Pulmonary artery endothelial cell (primary cell): ENCODE data around the gene DRGX. TPM values are rescaled to one million over a fixed set of nuclear protein-coding genes. Genes with fewer than 3 reads are reported as not detected.

Source experiments
- DNase-seq: peaks from one replicate; pipeline ENCODE4 v3.0.0-alpha.2; 2011; ENCODE audit warnings: low read depth, low spot score
- total RNA-seq: library from RNA; depleted of rRNA; stranded (reverse); fragments of >200 nt; gene quantifications from 2 replicates; pipeline ENCODE4 v1.2.3, GENCODE V29; 2014

Gene DRGX
- total RNA-seq, 1 donor from 2014 or later, result not detected

- DNase-seq, result no peak
These were observed 33.2 kb downstream of the DRGX start for GRCh38 chr10:49362596-49363260.

- DNase-seq, result no peak
These were observed 33.9 kb downstream of the DRGX start for GRCh38 chr10:49361735-49362568.

DNA sequence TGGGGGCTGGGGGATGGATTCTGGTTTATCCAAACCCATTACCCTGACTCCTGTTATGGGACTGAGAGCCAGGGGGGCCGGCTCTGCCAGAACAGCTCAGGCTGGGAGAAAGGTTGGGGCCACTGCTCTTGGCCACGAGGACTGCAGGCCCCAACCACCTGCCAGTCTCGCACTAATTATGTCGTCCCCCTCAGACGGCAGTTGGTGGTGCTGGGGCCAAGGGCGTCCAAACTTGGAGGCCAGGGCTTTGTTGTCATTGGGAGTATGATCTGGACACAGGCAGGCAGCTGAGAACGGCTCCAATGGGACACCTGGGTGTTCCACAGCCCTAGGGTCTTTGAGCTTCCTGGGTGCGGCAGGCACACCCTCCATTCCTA is 34.7 kb downstream of the DRGX start:
- no peak for DNase-seq

- DNase-seq, result no peak
These were observed 35.4 kb downstream of the DRGX start for GRCh38 chr10:49360271-49361177.

GRCh38 chr10:49359349-49360270 is 36.3 kb downstream of the DRGX start:
- no peak for DNase-seq

DNA sequence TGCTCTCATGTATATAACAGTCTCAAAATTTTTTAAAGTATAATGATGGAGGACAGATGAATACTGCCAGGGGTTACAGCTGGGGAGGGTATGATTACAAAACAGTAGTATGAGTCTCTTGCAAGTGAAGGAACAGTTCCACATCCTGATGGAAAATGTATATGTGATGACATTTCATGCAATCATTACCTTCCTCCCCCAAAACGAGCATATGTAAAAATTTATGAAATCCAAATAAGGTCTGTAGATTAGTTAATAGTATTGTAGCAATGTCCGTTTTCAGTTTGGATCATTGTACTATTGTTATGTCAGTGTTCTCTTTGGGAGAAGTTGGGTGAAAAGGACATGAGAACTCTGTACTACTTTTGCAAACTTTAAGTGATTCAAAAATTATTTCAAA is 38.0 kb downstream of the DRGX start:
- DNase-seq, result no peak

GRCh38 chr10:49356944-49357343 is 38.9 kb downstream of the DRGX start:
- no peak for DNase-seq

DNA sequence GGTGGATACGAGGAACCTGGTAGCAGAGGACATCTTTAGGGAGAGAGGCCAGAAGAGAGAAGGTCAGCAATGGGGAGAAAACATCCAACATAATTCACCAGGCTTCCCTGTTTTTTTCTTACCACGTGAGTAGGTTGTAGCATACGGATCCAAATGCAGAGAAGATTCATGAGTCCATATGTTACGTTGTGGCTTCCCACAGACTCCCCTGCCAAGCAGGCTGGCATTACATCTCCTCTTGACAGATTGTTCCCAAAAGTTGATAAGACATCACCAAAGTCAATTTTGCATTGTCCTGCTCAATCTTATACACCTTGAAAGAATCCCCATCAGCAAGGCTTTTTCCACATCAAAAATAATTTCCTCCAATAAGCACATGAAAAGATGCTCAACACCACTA is 39.7 kb downstream of the DRGX start:
- DNase-seq, result no peak

DNA sequence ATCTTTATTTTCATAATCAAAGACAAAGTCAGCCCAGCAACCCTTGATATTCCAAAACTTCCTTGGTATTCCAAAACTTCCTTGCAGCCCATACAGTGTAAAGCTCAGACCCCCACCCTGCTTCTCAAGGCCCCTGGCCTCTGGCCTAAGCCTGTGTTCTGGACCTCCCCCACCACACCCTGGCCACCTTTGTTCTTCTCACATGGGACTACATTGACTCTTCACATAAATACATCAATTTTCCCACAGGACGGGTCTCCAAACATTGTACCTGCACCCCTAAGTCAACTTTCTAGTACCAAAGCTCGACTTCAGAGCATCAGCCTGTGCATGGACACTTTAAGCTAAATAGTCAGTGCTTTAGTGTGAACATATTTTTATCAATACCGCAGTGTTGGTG is 40.7 kb downstream of the DRGX start:
- DNase-seq, result no peak

DNA sequence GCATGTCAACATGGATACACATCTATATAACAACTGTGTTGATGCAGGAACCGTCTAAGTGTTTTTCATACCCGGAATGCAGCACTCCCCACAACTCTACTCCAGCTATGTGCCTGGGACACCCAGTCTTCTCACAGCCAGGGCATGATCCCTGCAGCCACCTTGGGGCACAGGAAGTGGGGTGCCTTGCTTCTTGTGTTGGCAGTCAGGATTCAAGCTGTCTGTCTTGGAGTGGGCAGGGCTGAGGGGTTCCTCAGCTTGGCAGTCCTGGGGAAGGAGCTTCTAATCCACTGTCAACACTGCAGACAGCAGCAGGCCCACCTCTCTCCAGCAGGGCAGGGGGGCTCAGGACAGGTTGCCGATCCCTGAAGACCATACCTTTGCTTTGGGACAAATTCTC is 41.3 kb downstream of the DRGX start:
- DNase-seq, result no peak

DNA sequence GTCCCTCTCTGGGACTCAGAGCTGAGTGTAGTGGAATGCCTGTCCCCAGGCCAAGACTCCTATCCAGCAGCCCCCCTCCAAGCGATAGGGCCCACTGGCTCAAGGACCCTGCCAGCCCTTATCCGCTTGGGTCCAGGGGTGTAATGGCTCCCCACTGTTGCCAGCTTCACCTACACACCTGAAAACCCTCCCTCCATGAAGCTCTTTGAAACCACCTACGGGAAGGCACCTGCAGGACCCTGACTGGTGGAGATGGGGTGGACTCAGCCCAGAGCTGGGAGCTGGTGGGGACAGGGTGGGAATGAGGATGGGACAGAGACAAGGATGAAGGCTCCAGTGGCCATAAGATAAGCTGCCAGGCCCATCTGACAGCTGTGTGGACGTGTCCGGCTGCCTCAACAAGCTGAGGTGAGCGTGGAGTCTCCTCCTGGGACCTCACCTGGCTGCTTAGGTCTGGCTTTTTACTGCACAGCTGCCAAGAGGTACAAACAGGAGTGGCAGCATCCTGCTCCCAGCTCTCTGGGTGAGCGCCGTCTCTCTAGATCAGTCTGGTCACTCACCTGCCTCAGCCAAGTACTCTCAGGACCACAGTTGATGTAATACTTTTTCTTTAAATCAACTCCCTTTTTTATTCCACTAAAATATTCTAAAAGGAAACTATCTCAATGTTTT is 41.9 kb downstream of the DRGX start:
- no peak for DNase-seq

GRCh38 chr10:49353026-49353894 is 42.6 kb downstream of the DRGX start:
- no peak for DNase-seq

DNA sequence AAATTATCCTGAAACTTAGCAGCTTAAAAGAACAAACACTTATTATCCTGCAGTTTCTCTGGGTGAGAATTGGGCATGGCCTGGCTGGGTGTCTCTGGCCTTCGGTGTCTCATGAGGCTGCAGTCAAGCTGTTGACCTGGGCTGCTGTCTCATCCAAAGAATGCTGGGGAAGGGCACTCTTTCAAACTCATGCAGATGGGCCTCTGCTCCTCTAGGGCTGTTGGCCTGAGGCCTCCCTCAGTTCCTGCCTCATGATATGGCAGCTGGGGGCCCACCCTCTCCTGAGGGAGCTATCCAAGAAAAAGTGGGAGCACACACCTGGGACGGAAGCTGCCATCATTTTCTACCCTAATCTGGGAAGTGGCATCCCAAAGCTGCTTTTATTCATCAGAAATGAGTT is 43.6 kb downstream of the DRGX start:
- no peak for DNase-seq

- DNase-seq, result no peak
These were observed 44.2 kb downstream of the DRGX start for GRCh38 chr10:49351669-49352068.

DNA sequence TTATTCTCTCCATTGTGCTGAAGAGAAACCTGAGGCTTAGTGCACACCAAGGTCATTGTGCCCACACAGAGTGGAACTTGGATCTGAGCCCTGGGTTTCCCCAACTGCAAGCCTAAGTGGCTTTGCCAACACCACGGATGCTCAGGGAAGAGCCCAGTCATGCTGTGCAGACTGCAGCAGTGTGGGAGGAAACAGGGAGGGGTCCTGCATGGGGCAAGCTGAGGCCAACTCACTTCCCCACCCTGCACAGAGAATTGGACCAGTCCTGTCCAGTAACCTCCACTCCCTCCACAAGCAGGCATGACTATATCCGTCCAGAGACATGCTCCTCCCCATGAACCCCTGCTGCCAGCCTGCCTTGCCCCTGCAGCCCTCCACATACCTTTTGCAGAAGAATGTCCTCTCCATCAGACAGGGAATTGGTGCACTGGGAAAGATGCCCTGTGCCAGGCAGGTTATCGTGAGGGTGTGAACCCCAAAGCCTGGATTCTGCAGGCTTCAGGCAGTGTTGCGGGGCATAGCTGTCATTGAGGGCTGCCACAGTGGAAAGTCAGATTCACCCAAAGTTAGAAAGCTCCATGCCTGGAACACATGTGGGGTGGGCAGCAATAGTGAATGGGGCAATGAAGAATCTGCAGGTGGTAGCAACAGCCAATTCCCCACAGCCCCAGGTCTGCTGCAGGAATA is 44.9 kb downstream of the DRGX start:
- DNase-seq, result no peak

- DNase-seq, result no peak
These were observed 45.8 kb downstream of the DRGX start for GRCh38 chr10:49350138-49350537.

DNA sequence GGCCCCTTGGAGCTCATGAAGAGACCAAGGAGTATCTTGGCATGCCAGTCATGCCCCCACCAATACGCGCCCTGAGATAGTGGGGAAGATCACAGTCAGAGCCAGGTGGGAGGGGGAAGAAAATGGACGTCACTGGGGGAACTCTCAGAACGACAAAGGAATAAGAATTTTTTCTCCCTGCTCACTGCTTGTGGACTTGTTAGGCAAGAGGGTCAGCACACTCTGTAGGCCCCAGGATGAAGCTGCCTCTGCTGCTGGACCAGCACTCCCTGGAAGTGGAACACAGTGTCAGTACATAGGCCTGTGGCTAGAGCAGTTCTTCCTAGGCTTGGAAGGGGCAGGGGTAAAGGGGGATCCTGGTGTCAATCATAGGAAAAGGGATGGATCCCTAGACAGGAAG is 46.5 kb downstream of the DRGX start:
- DNase-seq, result no peak

DNA sequence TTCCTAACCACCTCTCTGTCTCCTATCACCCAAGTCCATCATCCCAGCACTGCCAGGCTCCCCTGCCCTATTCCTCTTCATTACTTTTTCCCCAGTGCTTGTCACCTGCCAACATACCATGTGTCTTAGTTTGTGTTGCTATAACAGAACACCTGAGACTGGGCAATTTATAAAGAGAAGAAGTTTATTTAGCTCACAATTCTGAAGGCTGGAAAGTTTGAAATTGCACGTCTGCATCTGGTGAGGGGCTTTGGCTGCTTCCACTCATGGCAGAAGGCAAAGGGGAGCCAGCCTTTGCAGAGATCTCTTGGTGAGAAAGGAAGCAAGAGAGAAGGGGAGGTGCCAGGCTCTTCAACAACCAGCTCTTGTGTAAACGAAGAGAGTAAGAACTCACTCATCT is 47.3 kb downstream of the DRGX start:
- DNase-seq, result no peak

GRCh38 chr10:49347827-49348226 is 48.1 kb downstream of the DRGX start:
- DNase-seq, result no peak
